GM12878 (cell line): ENCODE results near the gene PIP4K2A. TPM values are rescaled to one million over a fixed set of nuclear protein-coding genes. Genes with fewer than 3 reads are reported as not detected.

Experiments
- ATAC-seq: fragments of 200-7000 bp; cut with Tn5 transposase; 3 replicates; pipeline ENCODE4 v1.9.1; 2020; ENCODE audit warnings: mild to moderate bottlenecking, moderate library complexity
- BruUV-seq: library from RNA; stranded (reverse); fragments of 400-500 nt; replicated peaks from 2 replicates; lab custom pipeline; 2021; lab: Mats Ljungman, UMichigan
- CTCF ChIA-PET: fragments of 300-600 bp; sonication (Branson Sonifier 250); formaldehyde crosslinking; extraction: SDS; loops from one replicate; lab custom pipeline; 2021; ENCODE audit warnings: inconsistent platforms; lab: Yijun Ruan, JAX
- POLR2A ChIA-PET: fragments of 350-600 bp; formaldehyde crosslinking; extraction: SDS; loops from one replicate; lab custom pipeline; 2021; ENCODE audit warnings: inconsistent platforms; lab: Charles Lee
- RAD21 ChIA-PET: fragments of 300-600 bp; sonication (Branson Sonifier 250); formaldehyde crosslinking; loops from one replicate; lab custom pipeline; 2023; ENCODE audit warnings: antibody characterized with exemption; ENCODE audit not compliant: unreplicated experiment; lab: Charles Lee
- SMC1A ChIA-PET: fragments of 300-600 bp; sonication (Branson Sonifier 250); formaldehyde crosslinking; loops from one replicate; lab custom pipeline; 2023; ENCODE audit not compliant: unreplicated experiment, uncharacterized antibody; lab: Charles Lee
- DNase-seq: peaks from one replicate; pipeline ENCODE4 v3.0.0-alpha.2; 2011; ENCODE audit warnings: low read depth, low spot score
- FAIRE-seq: peaks from 3 replicates; lab custom pipeline; 2011; peaks lifted over from hg19 to GRCh38; lab: Jason Lieb, UNC
- H2AFZ ChIP-seq: 2 replicates; pipeline ENCODE4 v1.6.0; 2011; ENCODE audit warnings: low read depth, low read length, control low read depth; ENCODE audit not compliant: control insufficient read depth
- H3K27ac ChIP-seq: 2 replicates; pipeline ENCODE4 v1.5.1; 2011; ENCODE audit warnings: control low read depth; ENCODE audit not compliant: control insufficient read depth, insufficient read depth
- H3K27me3 ChIP-seq, 2 experiments: replicated peaks in 1 of 2; 2 replicates each; pipeline versions ENCODE4 v1.6.0 to v1.6.1; 2011; ENCODE audit warnings: low read length in 1 of 2; ENCODE audit not compliant: control insufficient read depth in 2 of 2, insufficient read depth in 2 of 2
- H3K36me3 ChIP-seq, 2 experiments: 2 replicates each; pipeline ENCODE4 v1.5.1; 2011; ENCODE audit warnings: low read length in 1 of 2; ENCODE audit not compliant: control insufficient read depth in 2 of 2, insufficient read depth in 2 of 2
- H3K4me1 ChIP-seq: 2 replicates; pipeline ENCODE4 v1.6.1; 2011; ENCODE audit warnings: mild to moderate bottlenecking, low read length, moderate library complexity, mixed read lengths; ENCODE audit not compliant: control insufficient read depth, insufficient read depth
- H3K4me2 ChIP-seq: 2 replicates; pipeline ENCODE4 v1.6.0; 2011; ENCODE audit warnings: control low read depth; ENCODE audit not compliant: control insufficient read depth, insufficient read depth
- H3K4me3 ChIP-seq: fragments of 200-600 bp; sonication (generic); 2 replicates; pipeline ENCODE4 v1.5.1; 2016
- H3K79me2 ChIP-seq: 2 replicates; pipeline ENCODE4 v1.6.0; 2011; ENCODE audit warnings: low read length; ENCODE audit not compliant: control insufficient read depth, insufficient read depth
- H3K9ac ChIP-seq: 2 replicates; pipeline ENCODE4 v1.8.0; 2011; ENCODE audit warnings: low read length, control low read depth, mixed read lengths; ENCODE audit not compliant: control insufficient read depth, insufficient read depth
- H3K9me3 ChIP-seq: replicated peaks from 3 replicates; pipeline ENCODE4 v1.5.1; 2011; ENCODE audit warnings: mild to moderate bottlenecking, low read length; ENCODE audit not compliant: control insufficient read depth, insufficient read depth
- H4K20me1 ChIP-seq: 2 replicates; pipeline ENCODE4 v1.6.0; 2011; ENCODE audit not compliant: control insufficient read depth, insufficient read depth
- CBX3 ChIP-seq: fragments of 200-600 bp; sonication (generic); IDR thresholded peaks from 2 replicates; pipeline ENCODE4 v1.6.1; 2016; ENCODE audit warnings: low read depth, borderline replicate concordance
- E2F4 ChIP-seq: IDR thresholded peaks from 2 replicates; pipeline ENCODE4 v1.6.1; 2012; ENCODE audit warnings: low read depth, low read length, improper control_type of control experiment
- ELK1 ChIP-seq: IDR thresholded peaks from 2 replicates; pipeline ENCODE4 v1.6.1; 2012; ENCODE audit warnings: low read depth, low read length, improper control_type of control experiment
- IRF5 ChIP-seq: fragments of 450-650 bp; IDR thresholded peaks from 2 replicates; pipeline ENCODE4 v1.6.1; 2017; ENCODE audit warnings: borderline replicate concordance
- SMAD1 ChIP-seq: fragments of 450-650 bp; IDR thresholded peaks from 2 replicates; pipeline ENCODE4 v1.6.1; 2018; ENCODE audit warnings: mild to moderate bottlenecking, low read depth; ENCODE audit not compliant: partially characterized antibody
- STAT1 ChIP-seq: fragments of 450-650 bp; conservative IDR thresholded peaks from 2 replicates; pipeline ENCODE4 v1.6.1; 2014; ENCODE audit warnings: antibody characterized with exemption, mild to moderate bottlenecking
- SUZ12 ChIP-seq: fragments of 200-600 bp; sonication (generic); IDR thresholded peaks from one replicate; pipeline ENCODE4 v1.6.1; 2018; ENCODE audit warnings: antibody characterized with exemption, mild to moderate bottlenecking; ENCODE audit not compliant: unreplicated experiment
- WRNIP1 ChIP-seq: IDR thresholded peaks from 2 replicates; pipeline ENCODE4 v1.6.1; 2011; ENCODE audit warnings: low read depth, low read length, improper control_type of control experiment, borderline replicate concordance
- ZBTB40 ChIP-seq: fragments of 450-650 bp; IDR thresholded peaks from 2 replicates; pipeline ENCODE4 v1.6.1; 2016; ENCODE audit warnings: mild to moderate bottlenecking, moderate library complexity, borderline replicate concordance
- WGBS: methylation state at CpG from one replicate; pipeline ENCODE4 v1.1.6; 2016; ENCODE audit warnings: low lambda C conversion rate; ENCODE audit not compliant: insufficient replicate concordance, insufficient coverage; ENCODE audit errors: missing lambda C conversion rate; 5-methylcytosine and 5-hydroxymethylcytosine counted together
- in situ Hi-C: fragments of 300-500 bp; cut with MboI; formaldehyde crosslinking; loops from 9 replicates; pipeline ENCODE4 v1.14.3; 2018; ENCODE audit warnings: mixed read lengths
- intact Hi-C: fragments of 100-400 bp; cut with micrococcal nuclease; formaldehyde crosslinking; loops from one replicate; pipeline ENCODE4 v1.14.2; 2022; ENCODE audit not compliant: unreplicated experiment
- polyA plus RNA-seq, 11 experiments: library from polyadenylated mRNA; depleted of rRNA in 4 of 11; unstranded in 6 of 11; stranded (reverse) in 5 of 11; fragments of >200 nt; fragmentation: Nextera tagmentation in 4 of 11; fragmentation: Illumina TruSeq in 1 of 11; extraction: Ambion mirVana in 4 of 11; extraction: Trizol in 1 of 11; gene quantifications; 1 replicate in 1 of 11; 2 replicates in 10 of 11; pipeline versions ENCODE4 v1.2.1 to v1.2.3, GENCODE V29; 2011 to 2016; ENCODE audit warnings: inconsistent platforms in 2 of 11, missing spikeins in 2 of 11, low read depth in 1 of 11
- total RNA-seq, 4 experiments: library from RNA; depleted of rRNA in 3 of 4; stranded (reverse); fragments of >200 nt in 3 of 4; fragmentation: Illumina TruSeq in 1 of 4; extraction: Trizol in 1 of 4; gene quantifications; 2 replicates each; pipeline versions ENCODE4 v1.2.1 to v1.2.3, GENCODE V29; 2013 to 2021
- TF ChIP-seq, protein P1 (sequence below): fragments of 450-650 bp; IDR thresholded peaks from 2 replicates; pipeline ENCODE4 v1.6.1; 2017; ENCODE audit warnings: antibody characterized with exemption, mild to moderate bottlenecking, moderate library complexity

The PIP4K2A gene
- total and polyA plus RNA-seq, 10 of the 15 experiments (the other 5 are each of a cell fraction or from before 2014, with no cell fraction given), result 54.3 to 139 (median 84.4) TPM

DNA sequence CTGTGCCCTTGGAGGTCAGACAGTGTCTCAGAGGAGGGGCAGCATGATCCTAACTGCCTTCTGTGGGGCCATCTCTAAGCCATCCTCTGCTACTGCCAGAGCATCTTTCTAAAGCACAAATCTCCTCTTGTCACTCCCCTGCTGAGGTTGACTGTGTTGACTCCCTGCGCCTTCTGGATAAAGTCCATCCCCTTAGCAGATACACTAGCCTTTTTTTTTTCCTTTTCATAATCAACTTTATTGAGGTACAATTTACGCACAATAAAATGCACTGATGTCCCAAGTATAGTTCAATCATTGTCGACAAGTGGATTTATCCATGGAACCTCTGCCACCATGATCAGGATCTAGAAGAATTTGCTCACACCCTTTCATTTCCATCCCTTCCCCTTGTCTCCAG, 219.0 kb downstream of the PIP4K2A start (continued):
- TF ChIP-seq, protein P1, sequence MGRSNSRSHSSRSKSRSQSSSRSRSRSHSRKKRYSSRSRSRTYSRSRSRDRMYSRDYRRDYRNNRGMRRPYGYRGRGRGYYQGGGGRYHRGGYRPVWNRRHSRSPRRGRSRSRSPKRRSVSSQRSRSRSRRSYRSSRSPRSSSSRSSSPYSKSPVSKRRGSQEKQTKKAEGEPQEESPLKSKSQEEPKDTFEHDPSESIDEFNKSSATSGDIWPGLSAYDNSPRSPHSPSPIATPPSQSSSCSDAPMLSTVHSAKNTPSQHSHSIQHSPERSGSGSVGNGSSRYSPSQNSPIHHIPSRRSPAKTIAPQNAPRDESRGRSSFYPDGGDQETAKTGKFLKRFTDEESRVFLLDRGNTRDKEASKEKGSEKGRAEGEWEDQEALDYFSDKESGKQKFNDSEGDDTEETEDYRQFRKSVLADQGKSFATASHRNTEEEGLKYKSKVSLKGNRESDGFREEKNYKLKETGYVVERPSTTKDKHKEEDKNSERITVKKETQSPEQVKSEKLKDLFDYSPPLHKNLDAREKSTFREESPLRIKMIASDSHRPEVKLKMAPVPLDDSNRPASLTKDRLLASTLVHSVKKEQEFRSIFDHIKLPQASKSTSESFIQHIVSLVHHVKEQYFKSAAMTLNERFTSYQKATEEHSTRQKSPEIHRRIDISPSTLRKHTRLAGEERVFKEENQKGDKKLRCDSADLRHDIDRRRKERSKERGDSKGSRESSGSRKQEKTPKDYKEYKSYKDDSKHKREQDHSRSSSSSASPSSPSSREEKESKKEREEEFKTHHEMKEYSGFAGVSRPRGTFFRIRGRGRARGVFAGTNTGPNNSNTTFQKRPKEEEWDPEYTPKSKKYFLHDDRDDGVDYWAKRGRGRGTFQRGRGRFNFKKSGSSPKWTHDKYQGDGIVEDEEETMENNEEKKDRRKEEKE, result no peak
- TF ChIP-seq CBX3, result no peak
- no peak for TF ChIP-seq SUZ12
- no peak for TF ChIP-seq IRF5
- no peak for TF ChIP-seq ELK1

DNA sequence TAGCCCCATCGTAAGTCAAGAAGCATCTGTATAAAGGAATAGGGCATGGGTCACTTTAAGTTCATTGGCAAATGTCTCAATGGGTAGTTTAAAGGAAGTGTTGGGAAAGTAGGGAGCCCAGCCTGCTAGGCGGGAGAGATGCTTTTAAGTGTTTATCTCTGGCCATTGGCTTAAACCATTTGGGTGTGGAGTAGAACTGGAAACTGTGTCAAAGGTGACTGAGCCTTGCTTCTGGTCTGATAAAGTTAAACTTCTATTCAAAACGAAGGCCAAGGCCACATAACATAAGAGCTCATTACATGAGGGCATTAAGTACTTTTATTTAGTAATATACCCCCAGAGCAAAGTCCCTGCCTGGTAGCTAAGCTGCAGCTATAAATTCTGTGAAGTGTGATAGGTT, 220.4 kb downstream of the PIP4K2A start:
- ChIA-PET RAD21 (no interaction called here), CTCF (interaction anchor here (1.3 kb wide), 1 partner anchor 13 kb away, joined by 3 read pairs; no protein-coding TSS in a partner anchor), SMC1A (interaction anchor here (1.0 to 1.4 kb wide), 3 partner anchors 10 to 24 kb away, joined by 3 to 4 read pairs (median 3); no protein-coding TSS in a partner anchor), POLR2A (no interaction called here)
- H3K27me3 ChIP-seq, result no peaks in the 10 kb centered on the region
- DNase-seq (no peak), ATAC-seq (no peak), FAIRE-seq (no peak)
- 54% methylated on average over 3 of the region's 3 CpGs for WGBS
- H3K36me3 ChIP-seq, result no peaks in the 10 kb centered on the region
- H3K9ac ChIP-seq, result no peak overlapping the region
- H3K4me1 ChIP-seq, result peaks cover 9% of the 10 kb centered on the region
- H2AFZ ChIP-seq, result no peak overlapping the region
- H4K20me1 ChIP-seq, result no peaks in the 10 kb centered on the region
- H3K4me3 ChIP-seq, result no peak overlapping the region
- H3K79me2 ChIP-seq, result no peaks in the 10 kb centered on the region
- H3K4me2 ChIP-seq, result no peak overlapping the region
- BruUV-seq, result no TSS peak
- intact Hi-C loops (no loop called here), in situ Hi-C loops (no loop called here)
- H3K27ac ChIP-seq, result no peak overlapping the region
- H3K9me3 ChIP-seq, result no peaks in the 10 kb centered on the region
- TF ChIP-seq STAT1 (no peak), ZBTB40 (no peak), SMAD1 (no peak), WRNIP1 (no peak), E2F4 (no peak)
